ENCODE data around the gene SCCPDH. TPM values are rescaled to one million over a fixed set of nuclear protein-coding genes. Genes with fewer than 3 reads are reported as not detected.

SCCPDH gene
- total and polyA plus RNA-seq, 2 donors (not counting 3 experiments of a cell fraction or from before 2014, with no cell fraction given), result 24.4 to 37.5 TPM

- CTCF ChIA-PET, result interaction anchor here (1.8 kb wide), 1 partner anchor 162 kb away, joined by 5 read pairs; no protein-coding TSS in a partner anchor
- Histone ChIP-seq H3K9me1 (replicated peaks; ENCODE audit: control insufficient read depth, extremely low read depth, insufficient read depth, low read length) (no peaks in the 10 kb centered on the region), H3K79me2 (ENCODE audit: control insufficient read depth, insufficient read depth, low read length) (no peaks in the 10 kb centered on the region), H3K4me2 (ENCODE audit: insufficient read depth, low read length) (no peak overlapping the region), H3K9ac (replicated peaks; ENCODE audit: extremely low read depth, insufficient read depth, low read length) (no peak overlapping the region), H3K27ac (ENCODE audit: insufficient read depth, low read depth, low read length) (no peak overlapping the region), H3K27me3 (ENCODE audit: control insufficient read depth in 2 of 2, insufficient read depth in 2 of 2, low read length in 2 of 2) (peaks cover 2% of the 10 kb centered on the region in 2 experiments), H3K4me1 (ENCODE audit: control insufficient read depth, extremely low read depth, insufficient read depth, low read length) (no peaks in the 10 kb centered on the region), H2AFZ (ENCODE audit: low read depth, low read length) (no peak overlapping the region), H4K20me1 (replicated peaks; ENCODE audit: control insufficient read depth, extremely low read depth, insufficient read depth, low read length) (no peaks in the 10 kb centered on the region), H3K4me3 (replicated peaks in 1 of 3; ENCODE audit: insufficient read depth in 1 of 3, low read depth in 1 of 3, low read length in 3 of 3) (no peak overlapping the region), H3K36me3 (ENCODE audit: control insufficient read depth in 2 of 2, extremely low read depth in 1 of 2, insufficient read depth in 2 of 2, low read length in 2 of 2) (no peaks in the 10 kb centered on the region), H3K9me3 (replicated peaks; ENCODE audit: control insufficient read depth, insufficient read depth, low read length) (no peaks in the 10 kb centered on the region)
- FAIRE-seq (no peak), DNase-seq (ENCODE audit: low read depth, low spot score) (no peak)
- TF ChIP-seq EZH2 (IDR thresholded peaks at IDR 0.05; ENCODE audit: borderline replicate concordance, low read depth, low read length, severe bottlenecking) (no peak), MAX (IDR thresholded peaks at IDR 0.05; ENCODE audit: insufficient read depth, insufficient read length) (no peak), MYC (IDR thresholded peaks at IDR 0.05; ENCODE audit: low read depth, low read length) (no peak), GATA2 (IDR thresholded peaks at IDR 0.05; ENCODE audit: insufficient read depth, insufficient read length, low read depth, low read length) (no peak), FOS (IDR thresholded peaks at IDR 0.05; ENCODE audit: borderline replicate concordance, insufficient read depth, low read length) (no peak), CTCF (IDR thresholded peaks at IDR 0.05; ENCODE audit: extremely low read depth in 1 of 2, insufficient read depth in 1 of 2, low read depth in 1 of 2, low read length in 2 of 2) (peak in 1 of 2 donors; percentile 16)
- dilution Hi-C loops (cut with MboI; ENCODE audit: extremely low pct_ligation_motif_present, low sequenced_read_pairs), result no loop called here
- POLR2A ChIA-PET, result no interaction called here
- no TSS peak for BruUV-seq (replicated peaks)
- intact Hi-C loops (cut with micrococcal nuclease), result loop anchor here (1.0 kb wide), 1 partner anchor 162 kb away; no protein-coding TSS in a partner anchor
Observed at GRCh38 chr1:246809473-246809872, 85.3 kb downstream of the SCCPDH start.
